ENCODE results near the gene TLE4. TPM values are rescaled to one million over a fixed set of nuclear protein-coding genes. Genes with fewer than 3 reads are reported as not detected.
"Not testable (repeated sequence)": the region's sequence is repeated elsewhere in the genome, so short reads cannot be mapped to it uniquely, and the experiment has no call there.

The TLE4 gene
- total RNA-seq, 1 donor from 2014 or later: 16.3 TPM

DNA sequence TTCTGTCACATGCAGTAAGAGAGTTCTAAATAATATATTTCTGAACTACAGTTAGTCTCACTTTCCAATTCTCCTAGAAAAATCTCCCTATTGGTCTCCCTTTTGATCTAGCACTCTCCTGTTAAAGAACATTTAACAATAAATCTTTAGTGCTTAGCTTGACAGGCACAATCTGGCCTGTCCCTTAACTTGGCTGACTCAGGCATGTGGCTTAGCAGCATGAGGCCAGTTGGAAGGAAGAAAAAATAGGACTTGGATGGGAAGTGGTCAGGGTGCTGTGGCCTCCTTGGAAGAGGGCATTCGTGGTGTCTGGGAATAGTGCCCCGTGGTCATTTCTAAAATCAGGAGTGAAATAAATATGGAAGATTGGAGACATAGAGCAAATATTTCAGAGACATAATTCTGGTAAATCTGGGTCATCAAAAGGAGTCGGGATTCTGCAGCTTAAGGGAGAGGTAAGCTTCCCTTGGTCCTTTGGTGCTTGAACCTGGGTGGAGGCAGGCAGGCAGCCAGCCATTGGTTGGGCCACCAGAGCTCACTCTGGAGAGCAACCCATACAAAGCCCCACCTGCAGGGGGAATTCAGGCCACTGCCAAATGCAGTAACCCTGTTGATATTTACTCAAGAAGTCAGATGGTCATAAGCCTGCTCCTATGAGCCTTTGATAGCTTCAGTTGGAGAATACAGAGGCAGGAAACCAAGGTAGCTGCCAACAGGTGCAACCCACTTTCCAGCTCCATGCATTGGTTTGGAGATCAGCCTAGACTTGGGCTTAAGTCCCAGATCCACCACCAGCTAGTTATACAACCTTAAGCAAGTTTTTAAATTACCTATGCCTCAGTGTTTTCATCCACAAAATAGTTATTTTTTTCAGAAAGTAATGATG, 28.8 kb upstream of the TLE4 start:
- TF ChIP-seq, protein P1, sequence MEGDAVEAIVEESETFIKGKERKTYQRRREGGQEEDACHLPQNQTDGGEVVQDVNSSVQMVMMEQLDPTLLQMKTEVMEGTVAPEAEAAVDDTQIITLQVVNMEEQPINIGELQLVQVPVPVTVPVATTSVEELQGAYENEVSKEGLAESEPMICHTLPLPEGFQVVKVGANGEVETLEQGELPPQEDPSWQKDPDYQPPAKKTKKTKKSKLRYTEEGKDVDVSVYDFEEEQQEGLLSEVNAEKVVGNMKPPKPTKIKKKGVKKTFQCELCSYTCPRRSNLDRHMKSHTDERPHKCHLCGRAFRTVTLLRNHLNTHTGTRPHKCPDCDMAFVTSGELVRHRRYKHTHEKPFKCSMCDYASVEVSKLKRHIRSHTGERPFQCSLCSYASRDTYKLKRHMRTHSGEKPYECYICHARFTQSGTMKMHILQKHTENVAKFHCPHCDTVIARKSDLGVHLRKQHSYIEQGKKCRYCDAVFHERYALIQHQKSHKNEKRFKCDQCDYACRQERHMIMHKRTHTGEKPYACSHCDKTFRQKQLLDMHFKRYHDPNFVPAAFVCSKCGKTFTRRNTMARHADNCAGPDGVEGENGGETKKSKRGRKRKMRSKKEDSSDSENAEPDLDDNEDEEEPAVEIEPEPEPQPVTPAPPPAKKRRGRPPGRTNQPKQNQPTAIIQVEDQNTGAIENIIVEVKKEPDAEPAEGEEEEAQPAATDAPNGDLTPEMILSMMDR (conservative IDR thresholded peaks at IDR 0.05; ENCODE audit: low read depth, low read length): no peak
- no peak overlapping the region for H3K4me3 ChIP-seq (ENCODE audit: low read depth, low read length)
- no peak for DNase-seq (ENCODE audit: low read depth)

- not testable (repeated sequence) for DNase-seq (ENCODE audit: low read depth); H3K4me3 ChIP-seq (ENCODE audit: low read depth, low read length)
Observed at GRCh38 chr9:79544375-79544774, 27.4 kb upstream of the TLE4 start.

GRCh38 chr9:79551586-79551985, 20.2 kb upstream of the TLE4 start:
- TF ChIP-seq, protein P1 (conservative IDR thresholded peaks at IDR 0.05; ENCODE audit: low read depth, low read length): no peak
- DNase-seq (ENCODE audit: low read depth): no peak
- H3K4me3 ChIP-seq (ENCODE audit: low read depth, low read length): no peak overlapping the region

- TF ChIP-seq, protein P1 (conservative IDR thresholded peaks at IDR 0.05; ENCODE audit: low read depth, low read length): no peak
- no peak for DNase-seq (ENCODE audit: low read depth)
- no peak overlapping the region for H3K4me3 ChIP-seq (ENCODE audit: low read depth, low read length)
Observed at GRCh38 chr9:79551994-79552393, 19.8 kb upstream of the TLE4 start.

DNA sequence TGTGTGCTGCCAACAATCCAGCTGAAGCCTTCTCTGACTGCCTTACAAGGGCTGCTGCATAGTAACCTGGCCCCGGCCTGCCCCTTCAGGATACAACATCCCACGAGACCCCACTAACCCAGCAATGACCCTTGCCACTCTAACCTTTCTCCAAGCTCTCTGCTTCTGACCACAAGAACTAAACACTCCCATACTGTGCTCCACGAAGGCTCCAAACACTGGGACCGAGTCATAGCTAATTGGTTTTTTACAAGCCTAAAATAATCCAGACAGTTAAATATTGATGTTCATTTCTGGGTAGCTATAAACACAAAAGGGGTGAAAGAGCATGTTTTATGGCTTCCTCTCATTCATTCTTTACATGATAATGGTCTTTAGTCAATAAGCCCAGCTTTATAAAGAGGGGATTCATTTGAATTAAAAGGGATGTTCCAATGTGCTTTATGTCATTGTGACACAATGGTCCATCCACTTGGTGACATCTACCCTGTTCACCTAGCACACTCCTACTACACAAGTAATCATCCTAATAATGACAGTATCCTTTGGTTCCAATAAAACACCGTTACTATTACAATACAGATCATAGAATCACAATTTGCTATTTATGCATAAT, 16.2 kb upstream of the TLE4 start:
- TF ChIP-seq, protein P1 (conservative IDR thresholded peaks at IDR 0.05; ENCODE audit: low read depth, low read length): no peak
- no peak for DNase-seq (ENCODE audit: low read depth)
- no peak overlapping the region for H3K4me3 ChIP-seq (ENCODE audit: low read depth, low read length)

DNA sequence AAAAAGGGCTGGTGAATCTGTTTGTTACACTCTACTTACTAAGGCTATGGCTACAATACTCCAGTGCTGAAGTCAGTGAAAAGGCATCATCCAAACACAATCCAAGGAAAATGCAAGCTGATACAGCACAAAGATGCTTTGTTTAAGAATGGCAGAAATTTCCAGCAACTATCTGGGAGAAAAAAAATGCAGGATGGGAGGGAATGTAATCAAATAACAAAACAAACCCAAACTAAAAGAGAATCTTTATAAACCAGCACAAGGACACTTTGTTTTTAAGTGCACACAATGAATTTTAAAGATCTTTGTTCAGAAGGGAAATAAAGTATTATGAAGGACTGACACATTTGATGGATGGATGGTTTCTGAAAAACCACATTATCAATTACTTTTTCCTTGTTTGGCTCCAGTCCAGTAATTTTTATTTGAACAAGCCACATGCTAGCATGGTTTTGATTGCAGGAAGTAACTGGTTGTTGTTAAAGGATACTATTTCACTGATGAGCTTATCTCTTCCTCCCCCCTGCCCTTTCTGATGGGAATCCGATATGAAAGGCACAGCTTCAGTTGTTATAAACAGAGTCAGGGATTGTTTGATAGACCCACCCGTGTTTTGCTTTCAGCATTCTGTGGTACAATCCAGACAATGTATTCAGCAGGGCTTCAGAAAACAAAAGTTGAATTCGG, 12.1 kb upstream of the TLE4 start:
- TF ChIP-seq, protein P1 (conservative IDR thresholded peaks at IDR 0.05; ENCODE audit: low read depth, low read length): no peak
- no peak overlapping the region for H3K4me3 ChIP-seq (ENCODE audit: low read depth, low read length)
- DNase-seq (ENCODE audit: low read depth): no peak

DNA sequence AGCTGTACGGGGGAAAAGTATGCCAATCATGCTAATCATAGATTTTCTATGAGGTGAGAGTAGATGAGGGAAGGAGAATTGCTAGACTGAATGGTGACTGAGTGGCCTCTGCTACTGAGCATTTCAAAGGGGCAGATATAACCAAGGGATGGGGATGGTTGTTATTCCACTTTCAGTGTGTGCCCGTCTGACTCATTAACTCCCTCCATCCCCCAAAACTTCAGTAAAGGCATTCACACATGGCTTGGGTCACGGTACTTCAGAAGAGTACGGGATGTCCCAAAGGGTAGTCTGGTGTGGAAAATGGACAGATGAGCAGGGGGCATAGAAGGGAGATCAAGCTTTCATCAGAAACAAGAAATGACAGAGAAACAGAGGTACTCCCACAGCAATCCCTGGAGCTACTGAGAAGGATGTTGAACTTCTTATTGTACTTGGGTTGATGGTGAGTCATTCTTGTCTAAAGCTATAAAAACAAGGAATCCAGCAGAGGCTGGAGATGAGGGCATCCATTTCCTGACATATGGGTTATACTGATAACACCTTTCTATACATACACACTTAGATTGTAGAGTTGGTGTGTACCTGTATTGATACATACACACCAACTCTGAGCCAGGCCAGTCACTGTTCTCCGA, 8.9 kb upstream of the TLE4 start:
- TF ChIP-seq, protein P1 (conservative IDR thresholded peaks at IDR 0.05; ENCODE audit: low read depth, low read length): no peak
- DNase-seq (ENCODE audit: low read depth): no peak

More for the DNA sequence above, 8.9 kb upstream of the TLE4 start:
- H3K4me3 ChIP-seq (ENCODE audit: low read depth, low read length): no peak overlapping the region

Measured in epithelial cell of proximal tubule (primary cell).